Ascending aorta (tissue), 2 donors: ENCODE measurements around the gene MPEG1. TPM values are rescaled to one million over a fixed set of nuclear protein-coding genes. Genes with fewer than 3 reads are reported as not detected.

Experiments used
- DNase-seq, 2 donors: peaks; one replicate each; pipeline ENCODE4 v3.0.0-alpha.2; 2019; ENCODE audit warnings: low spot score in 2 of 2
- H3K27ac ChIP-seq, 2 donors: fragments of 200-600 bp; sonication (generic); one replicate each; pipeline ENCODE4 v1.5.1; 2016 to 2017; ENCODE audit warnings: mild to moderate bottlenecking in 1 of 2
- H3K27me3 ChIP-seq: fragments of 200-600 bp; sonication (generic); one replicate; pipeline ENCODE4 v1.5.1; 2017
- H3K36me3 ChIP-seq, 2 donors: fragments of 200-600 bp; sonication (generic); one replicate each; pipeline ENCODE4 v1.5.1; 2016
- H3K4me1 ChIP-seq, 2 donors: fragments of 200-600 bp; sonication (generic); one replicate each; pipeline ENCODE4 v1.5.1; 2016 to 2017; ENCODE audit warnings: mild to moderate bottlenecking in 1 of 2
- H3K4me3 ChIP-seq, 2 donors: fragments of 200-600 bp; sonication (generic); one replicate each; pipeline ENCODE4 v1.5.1; 2016 to 2017; ENCODE audit warnings: mild to moderate bottlenecking in 1 of 2
- H3K9me3 ChIP-seq, 2 donors: fragments of 200-600 bp; sonication (generic); one replicate each; pipeline ENCODE4 v1.5.1; 2016
- CTCF ChIP-seq, 3 experiments: fragments of 200-600 bp in 2 of 3; fragments of 450-650 bp in 1 of 3; sonication (generic) in 2 of 3; IDR thresholded peaks; one replicate each; pipeline ENCODE4 v1.5.1; 2016 to 2019; ENCODE audit warnings: antibody characterized with exemption in 3 of 3, mild to moderate bottlenecking in 1 of 3, moderate library complexity in 1 of 3
- intact Hi-C: fragments of 100-400 bp; cut with DNase I; formaldehyde crosslinking; loops from one replicate; pipeline ENCODE4 v1.15.1; 2023
- total RNA-seq: library from RNA; depleted of rRNA; stranded (reverse); fragments of >200 nt; gene quantifications from one replicate; pipeline ENCODE4 v1.1.0, GENCODE V29; 2016

The MPEG1 gene
- total RNA-seq, 1 donor from 2014 or later = 14.5 TPM

- no peak for TF ChIP-seq CTCF (IDR thresholded peaks at IDR 0.05)
- peaks cover 0 to 5% of the 10 kb centered on the region in 2 donors for H3K36me3 ChIP-seq
- no peak overlapping the region for H3K4me3 ChIP-seq
- no peaks in the 10 kb centered on the region for H3K9me3 ChIP-seq
- no peaks in the 10 kb centered on the region for H3K27me3 ChIP-seq
- H3K4me1 ChIP-seq = peaks cover 4 to 18% of the 10 kb centered on the region in 2 donors
- no peak for DNase-seq
- peak overlapping the region; percentile 40 to 74 for H3K27ac ChIP-seq
- intact Hi-C loops = no loop called here
Measured at GRCh38 chr11:59199546-59200422, 12.9 kb downstream of the MPEG1 start.

- Histone ChIP-seq H3K36me3 (peaks cover 0 to 2% of the 10 kb centered on the region in 2 donors), H3K4me3 (no peak overlapping the region), H3K27ac (peak overlapping the region; percentile 40 to 62), H3K4me1 (peaks cover 4 to 18% of the 10 kb centered on the region in 2 donors), H3K27me3 (no peaks in the 10 kb centered on the region), H3K9me3 (no peaks in the 10 kb centered on the region)
- intact Hi-C loops = no loop called here
- DNase-seq = no peak
- TF ChIP-seq CTCF (IDR thresholded peaks at IDR 0.05) = no peak
Measured at GRCh38 chr11:59198726-59199125, 14.0 kb downstream of the MPEG1 start.

- intact Hi-C loops = no loop called here
- TF ChIP-seq CTCF (IDR thresholded peaks at IDR 0.05) = no peak
- Histone ChIP-seq H3K27me3 (no peaks in the 10 kb centered on the region), H3K9me3 (no peaks in the 10 kb centered on the region), H3K4me3 (no peak overlapping the region), H3K36me3 (peaks cover 0 to 5% of the 10 kb centered on the region in 2 donors), H3K27ac (peak overlapping the region; percentile 40 to 62), H3K4me1 (peaks cover 4 to 18% of the 10 kb centered on the region in 2 donors)
- peak; percentile 50 to 93 for DNase-seq
Measured at GRCh38 chr11:59197991-59198390, 14.7 kb downstream of the MPEG1 start.

GRCh38 chr11:59196777-59197176, 15.9 kb downstream of the MPEG1 start:
- Histone ChIP-seq H3K4me1 (peaks cover 4 to 18% of the 10 kb centered on the region in 2 donors), H3K27ac (no peak overlapping the region), H3K4me3 (no peak overlapping the region), H3K9me3 (no peaks in the 10 kb centered on the region), H3K36me3 (peaks cover 0 to 14% of the 10 kb centered on the region in 2 donors), H3K27me3 (no peaks in the 10 kb centered on the region)
- DNase-seq = no peak
- intact Hi-C loops = no loop called here
- TF ChIP-seq CTCF (IDR thresholded peaks at IDR 0.05) = no peak

GRCh38 chr11:59195586-59195985, 17.1 kb downstream of the MPEG1 start:
- peaks cover 0 to 14% of the 10 kb centered on the region in 2 donors for H3K36me3 ChIP-seq
- H3K27me3 ChIP-seq = no peaks in the 10 kb centered on the region
- intact Hi-C loops = no loop called here
- no peak for TF ChIP-seq CTCF (IDR thresholded peaks at IDR 0.05)
- no peak overlapping the region for H3K27ac ChIP-seq
- no peak overlapping the region for H3K4me3 ChIP-seq
- DNase-seq = no peak
- H3K9me3 ChIP-seq = no peaks in the 10 kb centered on the region
- peaks cover 4 to 11% of the 10 kb centered on the region in 2 donors for H3K4me1 ChIP-seq
